GM10266 (cell line): ENCODE results near the gene MARK2.

ENCODE experiments used
- DNase-seq: peaks from one replicate; pipeline ENCODE4 v3.0.0; 2012; ENCODE audit errors: extremely low spot score
- CTCF ChIP-seq: IDR thresholded peaks from 2 replicates; pipeline ENCODE4 v1.5.1; 2012; ENCODE audit warnings: mild to moderate bottlenecking, low read depth; ENCODE audit not compliant: control insufficient read depth, insufficient read depth; ENCODE audit errors: missing control alignments

The MARK2 gene

GRCh38 chr11:63952570-63952969 is 113.7 kb downstream of the MARK2 start:
- no peak for TF ChIP-seq CTCF
- no peak for DNase-seq

GRCh38 chr11:63958008-63958407 is 119.1 kb downstream of the MARK2 start:
- no peak for TF ChIP-seq CTCF

More at GRCh38 chr11:63958008-63958407, 119.1 kb downstream of the MARK2 start:
- no peak for DNase-seq
